ENCODE data around the gene NDUFS4. TPM values are rescaled to one million over a fixed set of nuclear protein-coding genes. Genes with fewer than 3 reads are reported as not detected.
A peak's percentile ranks its signal among the peaks of the same experiment; 100 is the strongest.
"Not testable (repeated sequence)": the region's sequence is repeated elsewhere in the genome, so short reads cannot be mapped to it uniquely, and the experiment has no call there.

Gene NDUFS4
- total RNA-seq, 2 donors from 2014 or later = 29.8 to 39.6 TPM

DNA sequence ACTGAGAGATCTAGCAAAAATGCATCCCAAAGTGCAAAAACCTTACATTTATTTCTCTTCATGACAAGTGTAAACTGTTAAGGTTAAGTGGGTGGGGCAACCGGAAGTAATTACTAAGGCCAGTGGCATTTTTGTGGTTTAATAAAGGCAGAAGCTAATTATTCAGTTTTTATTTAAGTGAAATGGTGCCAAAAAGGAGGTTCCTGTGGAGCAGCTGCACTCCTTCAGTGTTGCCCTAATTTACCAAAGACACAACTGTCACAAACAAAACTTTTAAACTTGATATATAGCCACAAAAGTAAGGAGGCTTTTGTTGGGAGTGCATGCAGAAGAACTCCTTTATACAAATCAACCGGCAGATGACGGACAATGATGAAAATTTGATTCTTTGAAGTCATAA, 81.6 kb downstream of the NDUFS4 start:
- Histone ChIP-seq H3K9me3 (no peaks in the 10 kb centered on the region), H3K36me3 (replicated peaks in 1 of 2; ENCODE audit: insufficient read depth in 1 of 2, low read depth in 2 of 2) (no peaks in the 10 kb centered on the region), H3K27ac (no peak overlapping the region), H3K27me3 (no peaks in the 10 kb centered on the region), H3K4me1 (peaks cover 12% of the 10 kb centered on the region), H3K4me3 (no peak overlapping the region)
- DNase-seq = no peak
- intact Hi-C loops (cut with DNase I) = no loop called here
- WGBS, 2 donors = 77 to 78% methylated on average over 3 of the region's 3 CpGs
- TF ChIP-seq POLR2A (IDR thresholded peaks at IDR 0.05) = no peak
- TF ChIP-seq, protein P1, sequence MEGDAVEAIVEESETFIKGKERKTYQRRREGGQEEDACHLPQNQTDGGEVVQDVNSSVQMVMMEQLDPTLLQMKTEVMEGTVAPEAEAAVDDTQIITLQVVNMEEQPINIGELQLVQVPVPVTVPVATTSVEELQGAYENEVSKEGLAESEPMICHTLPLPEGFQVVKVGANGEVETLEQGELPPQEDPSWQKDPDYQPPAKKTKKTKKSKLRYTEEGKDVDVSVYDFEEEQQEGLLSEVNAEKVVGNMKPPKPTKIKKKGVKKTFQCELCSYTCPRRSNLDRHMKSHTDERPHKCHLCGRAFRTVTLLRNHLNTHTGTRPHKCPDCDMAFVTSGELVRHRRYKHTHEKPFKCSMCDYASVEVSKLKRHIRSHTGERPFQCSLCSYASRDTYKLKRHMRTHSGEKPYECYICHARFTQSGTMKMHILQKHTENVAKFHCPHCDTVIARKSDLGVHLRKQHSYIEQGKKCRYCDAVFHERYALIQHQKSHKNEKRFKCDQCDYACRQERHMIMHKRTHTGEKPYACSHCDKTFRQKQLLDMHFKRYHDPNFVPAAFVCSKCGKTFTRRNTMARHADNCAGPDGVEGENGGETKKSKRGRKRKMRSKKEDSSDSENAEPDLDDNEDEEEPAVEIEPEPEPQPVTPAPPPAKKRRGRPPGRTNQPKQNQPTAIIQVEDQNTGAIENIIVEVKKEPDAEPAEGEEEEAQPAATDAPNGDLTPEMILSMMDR (IDR thresholded peaks at IDR 0.05) = no peak
- no peak for ATAC-seq

DNA sequence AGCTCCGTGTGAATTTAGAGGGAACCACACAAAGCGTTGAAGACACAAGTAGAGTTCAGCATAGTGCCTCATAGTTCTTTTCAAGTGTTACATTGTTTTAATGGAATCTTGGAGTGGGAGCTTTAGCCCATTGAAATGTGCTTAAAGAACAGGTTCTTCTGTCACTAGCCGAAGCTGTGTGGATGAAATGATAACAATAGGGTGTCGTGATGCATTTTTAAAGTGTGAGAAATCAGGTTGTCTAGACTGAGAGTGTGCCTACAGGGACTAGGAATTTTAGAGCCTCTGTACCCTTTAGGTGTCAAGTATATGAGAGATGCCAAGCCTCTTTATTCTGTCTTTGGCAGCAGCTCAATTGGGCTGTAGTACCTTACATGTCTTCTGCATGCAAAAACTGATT, 83.0 kb downstream of the NDUFS4 start:
- H3K4me3 ChIP-seq = no peak overlapping the region
- no peak for TF ChIP-seq POLR2A (IDR thresholded peaks at IDR 0.05)
- TF ChIP-seq, protein P1 (IDR thresholded peaks at IDR 0.05) = no peak
- no peak for ATAC-seq
- H3K4me1 ChIP-seq = peaks cover 12% of the 10 kb centered on the region
- no peak for DNase-seq
- no peaks in the 10 kb centered on the region for H3K9me3 ChIP-seq
- intact Hi-C loops (cut with DNase I) = no loop called here
- WGBS, 2 donors = 87 to 90% methylated on average over 4 of the region's 4 CpGs
- no peaks in the 10 kb centered on the region for H3K27me3 ChIP-seq
- no peaks in the 10 kb centered on the region for H3K36me3 ChIP-seq (replicated peaks in 1 of 2; ENCODE audit: insufficient read depth in 1 of 2, low read depth in 2 of 2)
- no peak overlapping the region for H3K27ac ChIP-seq

DNA sequence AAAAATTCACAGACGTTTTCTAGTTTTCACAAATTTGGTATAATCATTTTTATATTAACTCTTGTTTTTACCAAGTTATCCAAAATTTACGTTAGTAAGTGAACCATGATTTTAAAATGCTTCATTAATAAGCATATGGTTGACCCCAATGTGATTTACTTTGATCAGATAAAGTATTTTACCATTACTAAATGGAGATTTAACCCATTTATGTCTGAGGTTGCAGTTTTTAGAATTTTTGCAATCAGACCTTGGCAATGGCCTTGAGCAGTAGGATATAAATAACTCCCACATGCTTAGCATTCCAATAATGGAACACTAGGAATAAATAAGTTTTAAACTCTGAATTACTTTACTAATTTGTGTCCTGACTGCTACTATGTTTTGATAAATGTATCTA, 84.6 kb downstream of the NDUFS4 start:
- Histone ChIP-seq H3K27me3 (no peaks in the 10 kb centered on the region), H3K27ac (no peak overlapping the region), H3K4me3 (no peak overlapping the region), H3K9me3 (no peaks in the 10 kb centered on the region), H3K36me3 (replicated peaks in 1 of 2; ENCODE audit: insufficient read depth in 1 of 2, low read depth in 2 of 2) (no peaks in the 10 kb centered on the region), H3K4me1 (peaks cover 12% of the 10 kb centered on the region)
- intact Hi-C loops (cut with DNase I) = no loop called here
- ATAC-seq = no peak
- no peak for DNase-seq
- no peak for TF ChIP-seq POLR2A (IDR thresholded peaks at IDR 0.05)
- TF ChIP-seq, protein P1 (IDR thresholded peaks at IDR 0.05) = no peak
- WGBS, 2 donors = 51% methylated on average over 2 of the region's 2 CpGs

DNA sequence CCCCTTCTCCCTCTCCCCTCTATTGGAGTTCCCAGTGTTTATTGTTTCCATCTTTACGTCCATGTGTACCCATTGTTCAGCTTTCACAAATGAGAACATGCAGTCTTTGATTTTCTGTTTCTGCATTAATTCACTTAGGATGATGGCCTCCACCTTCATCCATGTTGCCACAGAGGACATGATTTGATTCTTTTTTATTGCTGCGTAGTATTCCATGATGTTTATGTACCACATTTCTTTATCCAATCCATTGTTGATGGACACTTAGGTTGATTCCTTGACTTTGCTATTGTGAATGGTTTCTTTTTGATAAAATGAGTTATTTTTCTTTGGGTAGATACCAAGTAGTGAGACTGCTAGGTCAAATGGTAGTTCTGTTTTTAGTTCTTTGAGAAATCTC, 88.9 kb downstream of the NDUFS4 start:
- H3K4me1 ChIP-seq = peaks cover 12% of the 10 kb centered on the region
- 62 to 72% methylated on average over 2 of the region's 2 CpGs for WGBS, 2 donors
- no peaks in the 10 kb centered on the region for H3K27me3 ChIP-seq
- ATAC-seq (no peak), DNase-seq (no peak)
- intact Hi-C loops (cut with DNase I) = no loop called here
- H3K9me3 ChIP-seq = no peaks in the 10 kb centered on the region
- no peaks in the 10 kb centered on the region for H3K36me3 ChIP-seq (replicated peaks in 1 of 2; ENCODE audit: insufficient read depth in 1 of 2, low read depth in 2 of 2)
- TF ChIP-seq, protein P1 (IDR thresholded peaks at IDR 0.05) = no peak
- TF ChIP-seq POLR2A (IDR thresholded peaks at IDR 0.05) = no peak
- no peak overlapping the region for H3K27ac ChIP-seq
- H3K4me3 ChIP-seq = no peak overlapping the region

DNA sequence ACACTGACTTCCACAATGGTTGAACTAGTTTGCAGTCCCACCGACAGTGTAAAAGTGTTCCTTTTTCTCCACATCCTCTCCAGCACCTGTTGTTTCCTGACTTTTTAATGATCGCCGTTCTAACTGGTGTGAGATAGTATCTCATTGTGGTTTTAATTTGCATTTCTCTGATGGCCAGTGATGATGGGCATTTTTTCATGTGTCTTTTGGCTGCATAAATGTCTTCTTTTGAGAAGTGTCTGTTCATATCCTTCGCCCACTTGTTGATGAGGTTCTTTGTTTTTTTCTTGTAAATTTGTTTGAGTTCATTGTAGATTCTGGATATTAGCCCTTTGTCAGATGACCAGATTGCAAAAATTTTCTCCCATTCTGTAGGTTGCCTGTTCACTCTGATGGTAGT, 100.1 kb downstream of the NDUFS4 start:
- H3K9me3 ChIP-seq; H3K4me3 ChIP-seq; H3K4me1 ChIP-seq; intact Hi-C loops (cut with DNase I); H3K27ac ChIP-seq; DNase-seq; H3K36me3 ChIP-seq (replicated peaks in 1 of 2; ENCODE audit: insufficient read depth in 1 of 2, low read depth in 2 of 2); H3K27me3 ChIP-seq; ATAC-seq: not testable (repeated sequence)
- WGBS, 2 donors = 81 to 98% methylated on average over 3 to 4 of the region's 4 CpGs

DNA sequence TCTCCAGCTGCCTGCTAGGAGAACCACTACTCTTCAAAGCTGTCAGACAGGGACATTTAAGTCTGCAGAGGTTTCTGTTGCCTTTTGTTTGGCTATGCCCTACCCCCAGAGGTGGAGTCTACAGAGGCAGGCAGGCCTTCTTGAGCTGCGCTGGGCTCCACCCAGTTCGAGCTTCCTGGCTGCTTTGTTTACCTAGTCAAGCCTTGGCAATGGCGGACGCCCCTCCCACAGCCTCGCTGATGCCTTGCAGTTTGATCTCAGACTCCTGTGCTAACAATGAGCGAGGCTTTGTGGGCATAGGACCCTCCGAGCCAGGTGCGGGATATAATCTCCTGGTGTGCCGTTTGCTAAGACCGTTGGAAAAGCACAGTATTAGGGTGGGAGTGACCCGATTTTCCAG, 104.9 kb downstream of the NDUFS4 start:
- ATAC-seq; H3K27me3 ChIP-seq; H3K27ac ChIP-seq; intact Hi-C loops (cut with DNase I); H3K4me1 ChIP-seq; H3K9me3 ChIP-seq; H3K4me3 ChIP-seq; H3K36me3 ChIP-seq (replicated peaks in 1 of 2; ENCODE audit: insufficient read depth in 1 of 2, low read depth in 2 of 2): not testable (repeated sequence)
- 96 to 98% methylated on average over 3 to 11 of the region's 11 CpGs for WGBS, 2 donors
- DNase-seq = peak in 1 of 4 donors; percentile 5
